ENCODE results near the gene HS3ST2.

The HS3ST2 gene

DNA sequence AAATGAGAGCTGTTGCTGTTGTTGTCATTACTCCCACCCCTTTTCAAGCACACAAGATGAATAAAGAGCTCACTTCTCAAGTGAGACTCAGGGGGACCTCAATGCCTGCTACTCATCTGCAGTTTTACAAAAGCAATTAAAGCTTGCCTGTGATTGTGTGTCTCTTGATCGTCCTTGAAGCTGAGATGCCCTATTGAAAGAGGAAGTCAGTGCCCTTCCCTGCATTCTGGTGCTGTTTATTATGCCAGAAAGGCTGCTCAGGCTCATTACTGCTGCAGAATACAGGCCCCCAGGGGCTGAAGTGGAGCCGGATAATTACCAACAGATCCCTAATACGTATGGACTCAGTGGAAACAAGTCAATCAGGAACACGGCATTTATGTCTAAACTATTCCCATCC is 147.2 kb downstream of the HS3ST2 start:
- TF ChIP-seq, protein P1, sequence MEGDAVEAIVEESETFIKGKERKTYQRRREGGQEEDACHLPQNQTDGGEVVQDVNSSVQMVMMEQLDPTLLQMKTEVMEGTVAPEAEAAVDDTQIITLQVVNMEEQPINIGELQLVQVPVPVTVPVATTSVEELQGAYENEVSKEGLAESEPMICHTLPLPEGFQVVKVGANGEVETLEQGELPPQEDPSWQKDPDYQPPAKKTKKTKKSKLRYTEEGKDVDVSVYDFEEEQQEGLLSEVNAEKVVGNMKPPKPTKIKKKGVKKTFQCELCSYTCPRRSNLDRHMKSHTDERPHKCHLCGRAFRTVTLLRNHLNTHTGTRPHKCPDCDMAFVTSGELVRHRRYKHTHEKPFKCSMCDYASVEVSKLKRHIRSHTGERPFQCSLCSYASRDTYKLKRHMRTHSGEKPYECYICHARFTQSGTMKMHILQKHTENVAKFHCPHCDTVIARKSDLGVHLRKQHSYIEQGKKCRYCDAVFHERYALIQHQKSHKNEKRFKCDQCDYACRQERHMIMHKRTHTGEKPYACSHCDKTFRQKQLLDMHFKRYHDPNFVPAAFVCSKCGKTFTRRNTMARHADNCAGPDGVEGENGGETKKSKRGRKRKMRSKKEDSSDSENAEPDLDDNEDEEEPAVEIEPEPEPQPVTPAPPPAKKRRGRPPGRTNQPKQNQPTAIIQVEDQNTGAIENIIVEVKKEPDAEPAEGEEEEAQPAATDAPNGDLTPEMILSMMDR (IDR thresholded peaks at IDR 0.05; ENCODE audit: low read depth, low read length) = no peak
- DNase-seq (ENCODE audit: extremely low read depth, low read depth) = no peak

DNA sequence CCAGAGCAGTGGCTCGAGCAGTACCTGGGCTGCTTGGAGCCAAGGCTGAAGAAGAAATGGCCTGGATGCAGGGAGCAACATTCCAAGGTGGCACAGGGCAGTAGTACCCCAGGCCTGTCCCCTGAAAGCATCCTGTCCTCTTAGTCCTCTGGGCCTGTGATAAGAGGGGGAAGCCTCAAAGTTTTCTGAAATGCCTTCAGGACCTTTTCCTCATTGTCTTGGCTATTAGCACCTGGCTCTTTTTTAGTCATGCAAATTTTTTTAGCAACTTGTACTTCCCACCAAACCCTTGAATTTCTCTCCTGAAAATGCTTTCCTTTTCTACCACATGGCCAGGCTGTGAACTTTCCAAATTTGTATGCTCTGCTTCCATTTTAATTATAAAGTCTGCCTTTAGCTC is 148.9 kb downstream of the HS3ST2 start:
- DNase-seq (ENCODE audit: extremely low read depth, low read depth) = no peak
- TF ChIP-seq, protein P1 (IDR thresholded peaks at IDR 0.05; ENCODE audit: low read depth, low read length) = no peak
